Measurements from ENCODE around the gene SOAT2.

The SOAT2 gene

GRCh38 chr12:53058674-53059433 lies 44.4 kb upstream of the SOAT2 start:
- H3K4me3 ChIP-seq (replicated peaks; ENCODE audit: low read depth, low read length), result no peak overlapping the region
- DNase-seq (ENCODE audit: low read depth), result no peak
- no peak for TF ChIP-seq CTCF (IDR thresholded peaks at IDR 0.05; ENCODE audit: low read length, missing control alignments)

GRCh38 chr12:53059434-53060063 lies 43.7 kb upstream of the SOAT2 start:
- TF ChIP-seq CTCF (IDR thresholded peaks at IDR 0.05; ENCODE audit: low read length, missing control alignments), result no peak
- DNase-seq (ENCODE audit: low read depth), result no peak
- no peak overlapping the region for H3K4me3 ChIP-seq (replicated peaks; ENCODE audit: low read depth, low read length)

GRCh38 chr12:53060064-53060720 lies 43.1 kb upstream of the SOAT2 start:
- no peak overlapping the region for H3K4me3 ChIP-seq (replicated peaks; ENCODE audit: low read depth, low read length)
- no peak for TF ChIP-seq CTCF (IDR thresholded peaks at IDR 0.05; ENCODE audit: low read length, missing control alignments)
- DNase-seq (ENCODE audit: low read depth), result no peak

- no peak overlapping the region for H3K4me3 ChIP-seq (replicated peaks; ENCODE audit: low read depth, low read length)
- DNase-seq (ENCODE audit: low read depth), result no peak
- TF ChIP-seq CTCF (IDR thresholded peaks at IDR 0.05; ENCODE audit: low read length, missing control alignments), result no peak
These were observed 42.5 kb upstream of the SOAT2 start for GRCh38 chr12:53060721-53061276.

DNA sequence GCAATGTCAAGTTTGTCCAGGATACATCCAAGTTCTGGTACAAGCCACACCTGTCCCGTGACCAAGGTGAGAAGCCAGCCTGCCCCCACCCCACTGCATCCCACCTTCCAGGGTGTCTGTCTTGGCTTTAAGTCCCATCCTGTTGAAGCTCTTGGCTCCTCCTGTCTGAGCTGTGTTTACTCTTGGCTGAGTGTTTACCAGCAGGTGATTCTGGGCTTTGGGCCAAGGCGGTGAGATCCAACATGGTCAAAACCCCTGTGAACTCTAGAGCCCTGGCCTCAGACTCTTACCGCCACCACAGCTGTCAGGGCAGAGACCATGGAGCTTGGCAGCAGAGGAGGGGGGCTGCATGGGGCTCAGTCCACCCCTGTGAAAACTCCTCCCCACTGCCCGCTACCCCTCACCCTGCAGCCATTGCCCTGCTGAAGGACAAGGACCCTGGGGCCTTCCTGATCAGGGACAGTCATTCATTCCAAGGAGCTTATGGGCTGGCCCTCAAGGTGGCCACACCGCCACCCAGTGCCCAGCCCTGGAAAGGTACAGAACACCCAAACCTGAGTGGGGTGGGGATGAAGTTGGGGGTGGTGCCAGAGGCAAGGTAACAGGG lies 41.8 kb upstream of the SOAT2 start:
- DNase-seq (ENCODE audit: low read depth), result no peak
- no peak for TF ChIP-seq CTCF (IDR thresholded peaks at IDR 0.05; ENCODE audit: low read length, missing control alignments)
- no peak overlapping the region for H3K4me3 ChIP-seq (replicated peaks; ENCODE audit: low read depth, low read length)

DNA sequence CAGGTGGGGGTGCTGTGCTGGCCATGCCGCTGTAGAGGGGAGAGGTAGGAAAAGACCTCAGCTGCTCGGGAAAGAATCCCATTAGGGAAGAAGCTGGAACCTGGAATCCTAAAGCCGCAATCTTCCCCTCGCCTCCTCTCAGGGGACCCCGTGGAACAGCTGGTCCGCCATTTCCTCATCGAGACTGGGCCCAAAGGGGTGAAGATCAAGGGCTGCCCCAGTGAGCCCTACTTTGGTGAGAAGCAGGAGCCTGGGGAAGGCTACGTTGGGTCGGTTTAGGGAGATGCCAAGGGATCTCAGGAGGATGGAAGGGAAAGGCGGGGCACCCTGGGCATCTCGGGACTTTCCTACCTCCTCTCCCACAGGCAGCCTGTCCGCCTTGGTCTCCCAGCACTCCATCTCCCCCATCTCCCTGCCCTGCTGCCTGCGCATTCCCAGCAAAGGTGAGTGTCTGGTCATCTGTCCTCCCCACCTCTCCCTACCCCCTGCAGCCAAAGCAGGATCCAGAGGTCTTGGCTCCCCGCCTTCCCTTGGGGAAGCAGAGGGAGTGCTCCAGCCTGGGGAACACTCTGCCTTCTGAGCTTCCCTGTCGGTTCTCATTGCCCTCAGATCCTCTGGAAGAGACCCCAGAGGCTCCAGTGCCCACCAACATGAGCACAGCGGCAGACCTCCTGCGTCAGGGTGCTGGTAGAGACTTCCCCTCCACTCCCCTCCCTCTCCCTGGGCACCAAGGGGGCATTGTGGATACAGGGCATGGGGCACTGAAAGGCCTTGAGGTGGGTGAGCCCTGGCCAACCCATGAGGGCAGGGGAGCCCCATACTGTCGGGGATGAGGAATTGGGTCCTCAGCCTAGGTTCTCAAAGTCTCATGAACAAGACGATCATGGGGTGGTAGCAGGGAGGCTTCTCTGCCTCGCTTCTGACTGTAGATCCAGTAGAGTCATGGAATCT lies 41.0 kb upstream of the SOAT2 start:
- DNase-seq (ENCODE audit: low read depth), result no peak
- no peak overlapping the region for H3K4me3 ChIP-seq (replicated peaks; ENCODE audit: low read depth, low read length)
- TF ChIP-seq CTCF (IDR thresholded peaks at IDR 0.05; ENCODE audit: low read length, missing control alignments), result no peak
